OCI-M2 (cell line): ENCODE measurements around the gene CARM1.

Source experiments
- DNase-seq: peaks from one replicate; lab custom pipeline; 2025; ENCODE audit not compliant: unreplicated experiment; lab: John Stamatoyannopoulos, UW

CARM1 gene

DNA sequence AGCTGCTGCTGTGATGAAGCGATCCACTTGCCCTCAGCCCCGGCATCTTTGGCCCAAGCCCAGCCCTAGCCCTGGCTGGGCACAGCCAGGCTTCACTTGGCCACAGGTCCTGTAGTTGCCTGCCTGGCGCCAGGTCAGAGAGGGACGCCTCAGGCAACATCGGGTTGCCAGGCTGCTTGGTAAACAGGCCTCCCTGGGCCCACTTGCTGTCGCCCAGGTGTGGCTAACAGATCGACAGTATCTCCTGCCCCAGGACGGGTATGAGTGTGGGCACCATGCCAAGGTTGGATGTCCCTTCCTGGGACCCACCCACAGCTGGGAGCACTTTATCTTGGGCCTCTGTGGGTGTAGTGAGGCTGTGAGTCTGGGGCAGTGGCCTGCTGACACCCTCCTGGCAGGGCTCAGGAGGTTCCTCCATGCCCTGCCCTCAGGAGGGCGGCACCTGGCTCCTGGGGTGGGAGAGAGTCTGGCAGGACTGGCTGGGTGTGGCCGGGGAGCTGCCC is 27.8 kb downstream of the CARM1 start:
- DNase-seq = no peak

- no peak for DNase-seq
Observed at GRCh38 chr19:10907925-10908324, 36.6 kb downstream of the CARM1 start.

DNA sequence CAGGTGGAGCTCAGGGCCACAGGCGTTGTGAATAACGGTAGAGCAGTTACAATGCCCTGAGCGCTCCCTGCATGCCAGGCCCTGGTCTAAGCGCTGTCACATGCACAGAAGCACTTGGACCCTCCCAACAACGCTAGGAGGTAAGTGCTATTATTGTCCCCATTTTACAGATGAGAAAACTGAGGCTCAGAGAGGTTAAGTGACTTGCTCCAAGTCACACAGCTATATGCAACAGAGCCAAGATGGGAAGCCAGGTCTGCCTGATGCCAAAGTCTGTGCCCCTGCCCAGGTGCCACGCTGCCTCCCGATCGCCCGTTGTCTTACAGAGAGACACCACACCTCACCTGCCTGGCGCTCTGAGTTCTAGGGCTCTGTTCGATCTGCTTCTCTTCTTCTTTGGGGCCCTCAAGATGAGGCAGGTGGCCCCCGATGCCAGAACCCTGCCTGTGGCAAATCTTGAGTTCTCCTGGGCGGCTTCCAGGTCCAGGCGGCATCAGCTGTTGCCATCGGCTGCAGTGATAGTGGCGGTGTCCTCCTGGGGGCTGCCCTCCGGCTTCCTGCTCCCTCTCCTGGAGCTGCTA is 37.1 kb downstream of the CARM1 start:
- no peak for DNase-seq

- no peak for DNase-seq
Observed at GRCh38 chr19:10911579-10912363, 40.4 kb downstream of the CARM1 start.

- DNase-seq = no peak
Observed at GRCh38 chr19:10912619-10913018, 41.3 kb downstream of the CARM1 start.

GRCh38 chr19:10913716-10914340 is 42.5 kb downstream of the CARM1 start:
- DNase-seq = no peak

DNA sequence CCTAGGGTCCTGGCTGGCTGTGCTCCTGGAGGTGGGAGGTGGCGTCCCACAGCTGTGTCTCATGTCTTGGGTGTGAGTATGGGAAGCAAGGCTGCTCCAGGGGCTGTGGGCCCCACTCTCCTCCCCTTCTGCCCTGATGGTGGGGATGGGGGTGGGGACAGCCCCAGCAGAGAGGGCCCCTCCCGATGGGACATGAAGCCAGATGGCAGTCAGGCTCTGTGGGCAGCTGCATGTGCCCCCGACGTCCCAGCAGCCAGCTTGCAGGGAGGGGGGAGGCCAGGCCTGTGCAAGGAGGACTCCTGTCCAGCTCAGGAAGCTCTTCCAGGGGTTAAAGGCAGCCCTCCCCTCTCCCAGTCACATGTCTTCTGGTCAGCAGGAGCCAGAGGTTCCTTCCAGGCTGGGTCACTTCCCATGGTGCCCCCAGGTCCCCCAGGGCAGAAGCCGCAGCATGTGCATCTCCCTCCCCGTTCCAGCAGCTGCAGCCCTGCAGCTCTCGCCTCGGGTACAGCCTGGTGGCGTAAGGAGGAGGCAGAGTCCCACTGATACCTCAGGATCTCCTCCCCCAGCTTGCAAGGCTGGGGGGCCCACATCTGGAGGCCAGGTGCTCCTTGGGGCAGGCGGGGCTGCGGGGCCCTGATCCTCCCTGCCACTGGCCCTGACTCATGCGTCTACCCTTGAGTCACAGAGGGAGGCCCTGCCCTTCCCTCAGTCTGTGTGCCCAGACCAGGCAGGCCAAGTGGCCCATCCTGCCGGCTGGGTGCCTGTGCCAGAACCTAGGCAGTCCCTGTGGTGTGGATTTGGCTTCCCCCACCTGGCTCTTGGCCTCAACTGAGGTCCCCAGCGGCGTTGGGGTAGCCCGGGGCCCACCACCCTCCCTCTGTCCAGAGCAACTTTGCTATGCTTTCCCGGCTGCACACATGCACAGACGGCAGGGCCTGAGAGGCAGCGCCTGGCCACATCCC is 44.1 kb downstream of the CARM1 start:
- no peak for DNase-seq

DNA sequence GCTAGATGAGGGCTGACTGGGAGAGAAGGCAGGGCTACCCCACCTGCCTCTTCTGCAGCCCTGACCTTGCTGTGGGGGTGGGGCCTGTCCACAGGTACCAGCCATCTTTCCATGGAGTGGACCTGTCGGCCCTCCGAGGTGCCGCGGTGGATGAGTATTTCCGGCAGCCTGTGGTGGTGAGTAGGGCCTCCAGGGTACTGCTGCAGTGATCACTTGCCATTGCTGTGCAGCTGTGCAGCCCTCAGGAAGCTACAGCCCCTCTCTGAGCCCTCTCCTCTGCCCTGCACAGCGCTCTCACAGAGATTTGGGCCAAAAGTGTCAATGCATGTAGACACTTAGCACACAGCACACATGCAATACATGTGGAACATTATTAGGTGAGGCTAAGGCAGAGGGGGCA is 45.2 kb downstream of the CARM1 start:
- no peak for DNase-seq

- DNase-seq = no peak
Observed at GRCh38 chr19:10918359-10918758, 47.0 kb downstream of the CARM1 start.

- no peak for DNase-seq
Observed at GRCh38 chr19:10919352-10920287, 48.3 kb downstream of the CARM1 start.

DNA sequence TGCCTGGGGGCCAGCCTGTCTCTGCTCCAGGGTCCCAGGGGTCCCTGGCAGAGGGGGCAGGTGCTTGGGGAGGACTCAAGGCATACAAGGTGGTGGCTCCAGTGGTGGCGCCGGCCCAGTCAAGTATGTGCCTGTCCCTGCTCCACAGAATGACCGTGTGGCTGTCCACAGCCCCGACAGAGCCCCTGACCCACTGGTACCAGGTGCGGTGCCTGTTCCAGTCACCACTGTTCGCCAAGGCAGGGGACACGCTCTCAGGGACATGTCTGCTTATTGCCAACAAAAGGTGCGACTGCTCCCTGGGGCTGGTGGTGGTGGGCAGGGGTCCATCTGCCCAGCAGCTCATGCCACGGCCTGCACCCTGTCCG is 48.9 kb downstream of the CARM1 start:
- no peak for DNase-seq

- no peak for DNase-seq
Observed at GRCh38 chr19:10920781-10921180, 49.4 kb downstream of the CARM1 start.

GRCh38 chr19:10921199-10921909 is 50.0 kb downstream of the CARM1 start:
- DNase-seq = no peak

- DNase-seq = no peak
Observed at GRCh38 chr19:10921910-10922637, 50.7 kb downstream of the CARM1 start.

- no peak for DNase-seq
Observed at GRCh38 chr19:10922638-10923014, 51.3 kb downstream of the CARM1 start.

GRCh38 chr19:10923260-10924112 is 52.1 kb downstream of the CARM1 start:
- no peak for DNase-seq

GRCh38 chr19:10924597-10924996 is 53.2 kb downstream of the CARM1 start:
- DNase-seq = no peak
